ENCODE results near the gene TSPAN8.

DNA sequence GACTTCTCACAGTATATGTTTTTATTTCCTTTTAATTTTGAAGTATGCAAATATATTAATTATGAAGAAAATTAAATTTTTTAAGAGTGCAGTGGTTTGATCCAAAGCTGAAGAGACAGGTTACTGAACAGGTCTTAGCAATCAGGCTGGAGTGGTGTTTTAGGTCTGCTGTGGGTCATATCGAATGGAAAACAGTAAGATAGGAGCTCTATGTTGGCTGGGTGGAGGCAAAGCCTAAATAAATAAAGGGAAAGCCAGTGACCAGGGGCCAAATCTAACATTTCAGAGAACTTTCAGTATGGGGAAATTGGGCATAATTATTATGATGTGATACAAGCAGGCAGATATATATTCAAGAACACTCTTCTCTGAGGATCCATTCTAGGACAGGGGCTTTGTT lies 12.7 kb upstream of the TSPAN8 start:
- TF ChIP-seq CTCF (conservative IDR thresholded peaks at IDR 0.05 in 1 of 2, IDR thresholded peaks at IDR 0.05 in 1 of 2; ENCODE audit: extremely low read depth in 1 of 2, insufficient read depth in 1 of 2, low read depth in 1 of 2, low read length in 2 of 2) (no peak), EZH2 (IDR thresholded peaks at IDR 0.05; ENCODE audit: borderline replicate concordance, low read length) (no peak)

All from mammary epithelial cell (primary cell).